ENCODE measurements around the gene ZNF280D.
"Not testable (repeated sequence)": the region's sequence is repeated elsewhere in the genome, so short reads cannot be mapped to it uniquely, and the experiment has no call there.

The ZNF280D gene

GRCh38 chr15:56718560-56718959 lies 14.7 kb downstream of the ZNF280D start:
- no peak for DNase-seq (ENCODE audit: low read depth in 2 of 2)

DNA sequence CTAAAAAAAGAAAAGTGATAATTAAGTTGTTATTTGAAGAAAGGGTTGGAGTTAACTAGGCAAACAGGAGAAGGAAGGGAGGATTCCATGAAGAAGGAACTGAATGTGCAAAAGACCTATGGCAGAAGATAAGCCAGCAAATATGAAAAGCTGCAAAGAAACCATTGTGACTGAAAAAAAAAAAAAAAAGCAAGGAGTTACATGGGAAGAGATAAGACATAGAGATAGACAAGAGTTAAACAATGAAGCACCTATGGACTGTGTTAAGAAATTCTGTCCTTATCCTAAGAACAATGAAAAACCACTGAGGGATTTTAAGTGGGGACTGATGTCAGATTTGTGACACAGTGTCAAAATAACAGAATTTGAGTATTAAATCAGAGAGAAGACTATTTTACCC lies 17.0 kb downstream of the ZNF280D start:
- DNase-seq (ENCODE audit: low read depth in 2 of 2): no peak

DNA sequence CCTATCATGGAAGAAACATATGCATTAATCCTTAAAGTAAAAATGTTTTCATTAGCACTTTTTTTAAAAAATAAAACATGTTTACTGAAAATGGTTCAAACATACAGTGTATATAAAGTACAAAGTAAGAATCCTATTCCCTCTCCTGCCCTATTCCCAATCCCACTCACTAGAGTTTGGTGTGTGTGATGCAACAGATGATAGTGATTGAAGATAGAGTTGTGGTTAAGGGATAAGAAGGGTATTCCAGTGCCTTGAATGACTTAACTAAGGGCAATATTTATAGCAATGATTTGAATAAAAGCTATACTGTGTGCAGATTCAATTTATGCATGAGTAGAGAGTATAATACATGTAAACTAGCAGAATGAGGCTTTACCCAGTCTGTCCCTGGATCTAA lies 18.1 kb downstream of the ZNF280D start:
- DNase-seq (ENCODE audit: low read depth in 2 of 2): no peak

- DNase-seq (ENCODE audit: low read depth in 2 of 2): not testable (repeated sequence)
Observed at GRCh38 chr15:56709502-56709901, 23.8 kb downstream of the ZNF280D start.

GRCh38 chr15:56699743-56700142 lies 33.6 kb downstream of the ZNF280D start:
- no peak for DNase-seq (ENCODE audit: low read depth in 2 of 2)

DNA sequence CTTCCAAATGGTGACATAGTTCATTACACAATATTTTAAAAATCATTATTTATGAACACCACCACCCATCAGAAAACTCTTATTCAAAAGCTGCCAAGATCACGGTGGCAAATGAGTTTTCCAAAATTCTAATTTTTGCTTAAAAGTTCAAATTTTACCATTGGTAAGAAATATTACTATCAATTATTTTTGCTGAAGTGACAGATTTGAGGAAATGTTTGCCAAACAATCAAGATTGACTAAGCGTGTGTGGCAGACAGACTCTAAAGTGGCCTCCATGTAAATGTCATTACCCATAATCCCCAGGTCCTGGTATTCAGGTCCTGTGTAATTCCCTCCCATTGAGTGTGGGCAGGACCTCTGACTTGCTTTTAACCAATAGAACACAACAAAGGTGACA lies 35.0 kb downstream of the ZNF280D start:
- DNase-seq (ENCODE audit: low read depth in 2 of 2): no peak

GRCh38 chr15:56693761-56694160 lies 39.5 kb downstream of the ZNF280D start:
- DNase-seq (ENCODE audit: low read depth in 2 of 2): no peak

DNA sequence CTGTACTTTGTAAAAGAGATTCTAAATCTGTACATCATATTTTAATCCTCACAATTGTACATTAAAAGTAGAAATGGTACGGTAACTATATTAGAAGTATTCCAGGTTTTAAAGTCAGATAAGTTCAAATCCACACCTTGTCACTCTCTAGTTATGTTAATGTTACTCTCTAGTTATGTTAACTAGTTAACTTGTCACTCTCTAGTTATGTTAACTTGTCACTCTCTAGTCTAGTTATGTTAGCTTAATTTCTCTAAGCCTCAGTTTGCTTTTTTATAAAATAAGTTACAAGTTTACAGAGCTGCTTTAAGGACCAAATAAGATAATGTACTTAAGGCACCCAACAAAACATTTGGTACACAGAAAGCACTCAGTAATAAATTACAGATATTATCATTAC lies 42.6 kb downstream of the ZNF280D start:
- DNase-seq (ENCODE audit: low read depth in 2 of 2): no peak

DNA sequence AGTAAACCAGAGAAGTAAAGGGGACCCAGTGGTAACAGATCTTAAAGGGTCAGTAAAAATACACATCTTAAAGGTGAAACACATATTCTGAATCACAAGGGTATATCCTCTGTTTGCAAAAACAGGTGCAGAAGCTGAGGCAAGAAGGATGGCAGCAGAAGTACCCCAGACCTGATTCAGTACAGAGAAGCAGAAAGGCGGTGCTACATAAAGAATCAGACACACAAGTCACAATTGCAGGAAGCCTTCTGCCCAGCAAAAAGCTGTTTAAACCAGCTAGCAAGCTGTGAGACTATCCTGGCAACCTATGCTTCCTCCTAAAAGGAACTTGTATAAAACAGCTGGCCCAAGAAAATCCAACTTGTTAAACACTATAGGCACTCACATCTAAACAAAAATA lies 49.4 kb downstream of the ZNF280D start:
- DNase-seq (ENCODE audit: low read depth in 2 of 2): no peak

GRCh38 chr15:56681113-56681512 lies 52.2 kb downstream of the ZNF280D start:
- DNase-seq (ENCODE audit: low read depth in 2 of 2): no peak

GRCh38 chr15:56679225-56679624 lies 54.1 kb downstream of the ZNF280D start:
- DNase-seq (ENCODE audit: low read depth in 2 of 2): no peak

GRCh38 chr15:56678571-56678970 lies 54.7 kb downstream of the ZNF280D start:
- DNase-seq (ENCODE audit: low read depth in 2 of 2): no peak

GRCh38 chr15:56677271-56677670 lies 56.0 kb downstream of the ZNF280D start:
- no peak for DNase-seq (ENCODE audit: low read depth in 2 of 2)

- no peak for DNase-seq (ENCODE audit: low read depth in 2 of 2)
Observed at GRCh38 chr15:56675930-56676329, 57.4 kb downstream of the ZNF280D start.

DNA sequence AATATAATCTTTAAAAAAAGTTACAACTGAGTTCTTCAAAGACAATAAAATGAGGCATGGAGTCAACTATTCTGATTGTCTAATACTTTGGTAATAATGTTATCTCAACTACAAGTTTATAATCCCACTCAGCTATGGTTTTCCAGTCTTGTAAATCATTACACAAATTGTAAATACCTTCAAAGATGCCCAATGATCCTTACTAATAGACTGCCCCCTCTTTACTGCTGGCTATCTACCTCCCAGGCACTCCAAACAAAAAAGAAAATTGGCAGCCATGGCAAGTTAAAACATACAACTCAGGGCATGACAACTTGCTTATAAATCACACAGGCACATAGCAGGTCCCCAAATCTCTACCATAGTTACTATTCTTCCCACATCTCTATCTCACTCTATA lies 58.5 kb downstream of the ZNF280D start:
- DNase-seq (ENCODE audit: low read depth in 2 of 2): no peak

- no peak for DNase-seq (ENCODE audit: low read depth in 2 of 2)
Observed at GRCh38 chr15:56672721-56673120, 60.6 kb downstream of the ZNF280D start.

DNA sequence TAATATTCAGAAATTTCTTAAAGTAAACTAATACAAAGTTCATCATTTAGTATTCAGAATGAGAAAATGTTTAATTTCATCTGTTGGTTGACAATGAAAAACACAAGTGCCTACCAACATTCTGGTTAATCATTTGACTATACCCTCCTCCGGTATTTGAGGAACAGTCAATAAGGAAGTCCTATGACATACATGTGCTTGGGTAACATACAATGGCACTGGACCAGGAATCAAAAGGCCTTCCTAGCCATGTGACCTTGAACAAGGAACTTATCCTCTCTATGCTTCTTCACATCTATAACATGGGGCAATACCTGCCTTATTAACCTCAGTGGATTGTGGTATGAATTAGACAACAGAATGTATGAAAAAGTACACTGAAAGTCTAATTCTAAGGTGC lies 65.8 kb downstream of the ZNF280D start:
- DNase-seq (ENCODE audit: low read depth in 2 of 2): no peak

DNA sequence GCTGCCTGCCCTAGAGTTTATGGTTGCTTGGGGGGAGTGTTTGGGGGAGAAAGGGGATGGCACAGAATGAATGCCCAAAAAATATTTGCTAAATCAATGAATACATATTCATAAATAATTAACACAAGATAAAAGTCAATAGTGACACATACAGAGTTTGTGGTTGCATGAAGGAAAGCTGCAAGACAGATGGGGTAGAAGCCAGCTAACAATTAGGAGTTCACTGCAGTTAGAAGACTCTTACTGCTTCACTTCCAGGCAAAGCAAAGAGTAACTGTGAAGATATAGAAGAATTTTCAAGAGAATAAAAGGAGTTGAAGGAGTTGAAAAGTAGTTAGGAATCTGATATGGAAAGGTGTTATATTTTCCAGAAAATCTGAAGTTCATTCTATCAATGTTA lies 72.4 kb downstream of the ZNF280D start:
- DNase-seq (ENCODE audit: low read depth in 2 of 2): no peak

- DNase-seq (ENCODE audit: low read depth in 2 of 2): no peak
Observed at GRCh38 chr15:56659197-56659596, 74.1 kb downstream of the ZNF280D start.

DNA sequence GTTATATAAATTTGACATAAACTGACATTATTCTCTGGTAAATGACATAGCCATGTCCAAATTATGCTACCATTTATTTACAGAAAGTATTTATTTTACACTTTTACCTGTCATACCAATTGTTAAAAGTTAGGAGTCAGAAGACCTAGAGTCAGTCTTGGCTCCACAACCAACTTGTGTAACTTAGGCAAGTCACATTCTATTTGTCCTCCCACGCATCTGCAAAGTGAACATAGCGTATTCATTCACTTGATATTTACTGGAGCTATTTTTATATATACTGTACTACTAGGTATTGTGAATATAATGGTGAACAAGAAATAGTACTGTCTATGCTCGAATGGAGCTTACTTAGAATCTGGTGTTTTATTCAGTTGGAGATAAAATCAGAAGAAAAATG lies 78.7 kb downstream of the ZNF280D start:
- DNase-seq (ENCODE audit: low read depth in 2 of 2): no peak

GRCh38 chr15:56654216-56654615 lies 79.1 kb downstream of the ZNF280D start:
- no peak for DNase-seq (ENCODE audit: low read depth in 2 of 2)

GRCh38 chr15:56653787-56654186 lies 79.5 kb downstream of the ZNF280D start:
- no peak for DNase-seq (ENCODE audit: low read depth in 2 of 2)

GRCh38 chr15:56653107-56653506 lies 80.2 kb downstream of the ZNF280D start:
- DNase-seq (ENCODE audit: low read depth in 2 of 2): no peak

- DNase-seq (ENCODE audit: low read depth in 2 of 2): no peak
Observed at GRCh38 chr15:56648311-56648710, 85.0 kb downstream of the ZNF280D start.

GRCh38 chr15:56640549-56640948 lies 92.8 kb downstream of the ZNF280D start:
- DNase-seq (ENCODE audit: low read depth in 2 of 2): no peak
